Natural killer cell (primary cell): ENCODE results near the gene CIDEA. TPM values are rescaled to one million over a fixed set of nuclear protein-coding genes. Genes with fewer than 3 reads are reported as not detected.

Source experiments
- ATAC-seq, 3 donors: fragments of 150-1000 bp in 2 of 3; fragments of 200-7000 bp in 1 of 3; cut with Tn5 transposase; 1 replicate in 1 of 3; 2 replicates in 2 of 3; pipeline ENCODE4 v1.10.0; 2021; ENCODE audit warnings: mild to moderate bottlenecking in 2 of 3, moderate library complexity in 2 of 3
- DNase-seq, 2 donors: peaks; one replicate each; pipeline versions ENCODE4 v3.0.0 to v3.0.0-alpha.2; 2013 to 2021; ENCODE audit warnings: mixed read lengths in 1 of 2
- H3K27ac ChIP-seq: one replicate; pipeline ENCODE4 v1.5.1; 2013; ENCODE audit warnings: mild to moderate bottlenecking, low read length
- H3K27me3 ChIP-seq: one replicate; pipeline ENCODE4 v1.6.1; 2013; ENCODE audit warnings: low read length; ENCODE audit not compliant: control insufficient read depth, insufficient read depth
- H3K36me3 ChIP-seq: one replicate; pipeline ENCODE4 v1.6.1; 2013; ENCODE audit warnings: low read length; ENCODE audit not compliant: control insufficient read depth, insufficient read depth
- H3K4me1 ChIP-seq: one replicate; pipeline ENCODE4 v1.6.1; 2013; ENCODE audit warnings: low read length; ENCODE audit not compliant: control insufficient read depth, insufficient read depth
- H3K4me3 ChIP-seq: one replicate; pipeline ENCODE4 v1.5.1; 2013; ENCODE audit warnings: low read length
- H3K9me3 ChIP-seq: one replicate; pipeline ENCODE4 v1.6.1; 2013; ENCODE audit warnings: low read length; ENCODE audit not compliant: control insufficient read depth, insufficient read depth
- H3K27ac Mint-ChIP-seq, 2 donors: one replicate each; pipeline ENCODE4 v1.8.0; 2022; ENCODE audit warnings: mild to moderate bottlenecking in 2 of 2, mixed read lengths in 2 of 2, moderate library complexity in 1 of 2
- H3K27me3 Mint-ChIP-seq, 2 donors: one replicate each; pipeline ENCODE4 v1.8.0; 2022; ENCODE audit warnings: low read depth in 2 of 2, mixed read lengths in 2 of 2
- H3K36me3 Mint-ChIP-seq: one replicate; pipeline ENCODE4 v1.8.0; 2022; ENCODE audit warnings: mixed read lengths
- H3K4me1 Mint-ChIP-seq, 2 donors: one replicate each; pipeline ENCODE4 v1.8.0; 2022; ENCODE audit warnings: mixed read lengths in 2 of 2
- H3K4me3 Mint-ChIP-seq: one replicate; pipeline ENCODE4 v1.8.0; 2022; ENCODE audit warnings: mild to moderate bottlenecking, moderate library complexity, mixed read lengths
- H3K9me3 Mint-ChIP-seq, 2 donors: one replicate each; pipeline ENCODE4 v1.8.0; 2022; ENCODE audit warnings: mixed read lengths in 2 of 2
- CTCF ChIP-seq: fragments of 200-600 bp; IDR thresholded peaks from one replicate; pipeline ENCODE4 v1.8.0; 2022; ENCODE audit warnings: antibody characterized with exemption
- WGBS: methylation state at CpG from one replicate; pipeline ENCODE4 v1.1.7; 2013; ENCODE audit warnings: missing lambda C conversion rate; ENCODE audit not compliant: insufficient coverage; 5-methylcytosine and 5-hydroxymethylcytosine counted together
- intact Hi-C: fragments of 100-400 bp; cut with micrococcal nuclease; formaldehyde crosslinking; loops from one replicate; pipeline ENCODE4 v1.14.2; 2022
- total RNA-seq, 4 donors: library from RNA; stranded (reverse); fragments of 120-200 nt in 1 of 4; gene quantifications; one replicate each; pipeline versions ENCODE4 v1.2.3 to v1.2.4, GENCODE V29; 2013 to 2022

CIDEA gene
- total RNA-seq, 3 donors from 2014 or later (not counting 1 experiment from before 2014, with no cell fraction given), result not detected

- Mint-ChIP-seq H3K4me1 (no peaks in the 10 kb centered on the region), H3K4me3 (no peak overlapping the region), H3K27me3 (peaks cover 29 to 49% of the 10 kb centered on the region in 2 donors), H3K9me3 (no peaks in the 10 kb centered on the region), H3K36me3 (no peaks in the 10 kb centered on the region), H3K27ac (no peak overlapping the region)
- no peaks in the 10 kb centered on the region for H3K36me3 ChIP-seq
- no peak overlapping the region for H3K4me3 ChIP-seq
- intact Hi-C loops, result no loop called here
- H3K27me3 ChIP-seq, result peaks cover 5% of the 10 kb centered on the region
- 87% methylated on average over 21 of the region's 21 CpGs for WGBS
- no peak overlapping the region for H3K27ac ChIP-seq
- DNase-seq (no peak), ATAC-seq (no peak)
- TF ChIP-seq CTCF, result no peak
- H3K9me3 ChIP-seq, result no peaks in the 10 kb centered on the region
- H3K4me1 ChIP-seq, result no peaks in the 10 kb centered on the region
These were observed 4.0 kb downstream of the CIDEA start for GRCh38 chr18:12257996-12258718.

- Histone ChIP-seq H3K36me3 (no peaks in the 10 kb centered on the region), H3K27ac (no peak overlapping the region), H3K4me3 (no peak overlapping the region), H3K27me3 (peaks cover 2% of the 10 kb centered on the region), H3K4me1 (no peaks in the 10 kb centered on the region), H3K9me3 (no peaks in the 10 kb centered on the region)
- H3K27ac Mint-ChIP-seq, result no peak overlapping the region
- H3K4me3 Mint-ChIP-seq, result no peak overlapping the region
- no peaks in the 10 kb centered on the region for H3K9me3 Mint-ChIP-seq
- H3K27me3 Mint-ChIP-seq, result peaks cover 24 to 45% of the 10 kb centered on the region in 2 donors
- no peak for TF ChIP-seq CTCF
- intact Hi-C loops, result no loop called here
- DNase-seq (no peak), ATAC-seq (no peak)
- no peaks in the 10 kb centered on the region for H3K4me1 Mint-ChIP-seq
- 89% methylated on average over 28 of the region's 29 CpGs for WGBS
- no peaks in the 10 kb centered on the region for H3K36me3 Mint-ChIP-seq
These were observed 4.9 kb downstream of the CIDEA start for GRCh38 chr18:12258719-12259705.

GRCh38 chr18:12262748-12263147 is 8.6 kb downstream of the CIDEA start:
- Histone ChIP-seq H3K36me3 (no peaks in the 10 kb centered on the region), H3K4me1 (no peaks in the 10 kb centered on the region), H3K9me3 (no peaks in the 10 kb centered on the region), H3K4me3 (no peak overlapping the region), H3K27me3 (no peaks in the 10 kb centered on the region), H3K27ac (no peak overlapping the region)
- DNase-seq (no peak), ATAC-seq (no peak)
- H3K9me3 Mint-ChIP-seq, result no peaks in the 10 kb centered on the region
- no peaks in the 10 kb centered on the region for H3K4me1 Mint-ChIP-seq
- intact Hi-C loops, result no loop called here
- no peak overlapping the region for H3K27ac Mint-ChIP-seq
- H3K4me3 Mint-ChIP-seq, result no peak overlapping the region
- no peaks in the 10 kb centered on the region for H3K36me3 Mint-ChIP-seq
- TF ChIP-seq CTCF, result no peak
- peaks cover 2 to 16% of the 10 kb centered on the region in 2 donors for H3K27me3 Mint-ChIP-seq
- 91% methylated on average over 8 of the region's 8 CpGs for WGBS
